GM10266 (cell line): ENCODE data around the gene MSL1.

Source experiments
- DNase-seq: peaks from one replicate; pipeline ENCODE4 v3.0.0; 2012; ENCODE audit errors: extremely low spot score
- TF ChIP-seq, protein P1 (sequence below): IDR thresholded peaks from 2 replicates; pipeline ENCODE4 v1.5.1; 2012; ENCODE audit warnings: mild to moderate bottlenecking, low read depth; ENCODE audit not compliant: control insufficient read depth, insufficient read depth; ENCODE audit errors: missing control alignments

Gene MSL1

DNA sequence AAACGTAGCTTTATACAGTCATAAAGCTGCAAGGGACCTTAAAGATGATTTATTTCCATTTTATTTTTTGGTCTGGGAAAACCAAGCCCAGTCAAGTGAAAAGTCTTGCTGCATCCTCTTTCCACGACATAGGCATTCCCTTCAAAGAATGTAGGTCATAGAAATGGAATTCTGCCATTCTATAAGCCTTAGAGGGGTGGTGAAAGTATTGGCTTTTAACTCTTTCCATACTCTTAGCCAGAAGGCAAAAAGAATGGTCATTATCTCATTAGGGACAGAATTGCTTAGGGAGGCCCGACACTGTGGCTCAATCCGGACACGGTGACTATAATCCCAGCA, 7.9 kb upstream of the MSL1 start:
- no peak for DNase-seq
- TF ChIP-seq, protein P1, sequence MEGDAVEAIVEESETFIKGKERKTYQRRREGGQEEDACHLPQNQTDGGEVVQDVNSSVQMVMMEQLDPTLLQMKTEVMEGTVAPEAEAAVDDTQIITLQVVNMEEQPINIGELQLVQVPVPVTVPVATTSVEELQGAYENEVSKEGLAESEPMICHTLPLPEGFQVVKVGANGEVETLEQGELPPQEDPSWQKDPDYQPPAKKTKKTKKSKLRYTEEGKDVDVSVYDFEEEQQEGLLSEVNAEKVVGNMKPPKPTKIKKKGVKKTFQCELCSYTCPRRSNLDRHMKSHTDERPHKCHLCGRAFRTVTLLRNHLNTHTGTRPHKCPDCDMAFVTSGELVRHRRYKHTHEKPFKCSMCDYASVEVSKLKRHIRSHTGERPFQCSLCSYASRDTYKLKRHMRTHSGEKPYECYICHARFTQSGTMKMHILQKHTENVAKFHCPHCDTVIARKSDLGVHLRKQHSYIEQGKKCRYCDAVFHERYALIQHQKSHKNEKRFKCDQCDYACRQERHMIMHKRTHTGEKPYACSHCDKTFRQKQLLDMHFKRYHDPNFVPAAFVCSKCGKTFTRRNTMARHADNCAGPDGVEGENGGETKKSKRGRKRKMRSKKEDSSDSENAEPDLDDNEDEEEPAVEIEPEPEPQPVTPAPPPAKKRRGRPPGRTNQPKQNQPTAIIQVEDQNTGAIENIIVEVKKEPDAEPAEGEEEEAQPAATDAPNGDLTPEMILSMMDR, result no peak

DNA sequence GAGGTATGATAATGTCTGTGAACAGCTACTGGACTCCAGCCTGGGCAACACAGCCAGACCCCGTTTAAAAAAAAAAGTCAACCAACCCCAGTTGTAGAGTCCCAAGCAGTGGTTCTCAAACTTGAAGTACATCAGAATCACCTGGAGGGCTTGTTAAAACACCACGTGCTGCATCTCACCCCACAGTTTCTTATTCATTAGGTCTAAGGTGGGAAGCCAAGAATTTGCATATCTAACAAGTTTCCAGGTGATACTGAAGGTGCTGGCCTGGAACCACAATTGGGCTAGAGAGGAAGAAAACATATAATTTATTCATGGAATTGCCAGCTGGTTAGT, 6.7 kb upstream of the MSL1 start:
- TF ChIP-seq, protein P1, result no peak
- no peak for DNase-seq

DNA sequence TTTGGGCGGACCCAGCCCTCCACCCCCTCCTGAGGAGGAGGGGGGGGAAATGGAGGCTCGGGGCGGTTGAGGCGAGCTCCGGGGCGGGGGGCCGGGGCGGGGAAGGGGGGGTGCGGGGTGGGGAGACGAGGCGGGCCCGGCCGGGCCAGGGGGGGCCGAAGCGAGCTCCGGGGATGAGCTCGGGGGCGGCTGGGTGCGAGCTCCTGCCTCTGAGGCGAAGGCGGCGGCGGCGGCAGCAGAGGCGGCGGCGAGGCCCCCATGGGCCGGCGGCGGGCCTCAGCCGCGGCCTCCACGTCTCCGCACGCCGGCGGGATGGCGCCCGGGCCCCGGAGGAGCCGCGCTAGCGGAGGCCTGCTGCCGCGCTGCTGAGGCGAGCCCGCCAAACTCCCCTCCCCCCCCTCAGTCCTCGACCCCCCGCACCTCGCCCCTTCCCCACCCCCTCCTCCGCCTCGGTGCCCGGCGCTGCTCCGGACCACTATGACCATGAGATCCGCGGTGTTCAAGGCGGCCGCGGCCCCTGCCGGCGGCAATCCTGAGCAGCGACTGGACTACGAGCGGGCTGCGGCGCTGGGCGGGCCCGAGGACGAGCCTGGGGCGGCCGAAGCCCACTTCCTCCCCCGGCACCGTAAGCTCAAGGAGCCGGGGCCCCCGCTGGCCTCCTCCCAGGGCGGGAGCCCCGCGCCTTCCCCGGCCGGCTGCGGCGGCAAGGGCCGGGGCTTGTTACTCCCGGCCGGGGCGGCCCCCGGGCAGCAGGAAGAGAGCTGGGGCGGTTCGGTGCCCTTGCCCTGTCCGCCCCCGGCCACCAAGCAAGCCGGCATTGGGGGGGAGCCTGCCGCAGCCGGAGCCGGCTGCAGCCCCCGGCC, 596 bp downstream of the MSL1 start:
- TF ChIP-seq, protein P1, result peak; percentile 20
- DNase-seq, result peak; percentile 69

DNA sequence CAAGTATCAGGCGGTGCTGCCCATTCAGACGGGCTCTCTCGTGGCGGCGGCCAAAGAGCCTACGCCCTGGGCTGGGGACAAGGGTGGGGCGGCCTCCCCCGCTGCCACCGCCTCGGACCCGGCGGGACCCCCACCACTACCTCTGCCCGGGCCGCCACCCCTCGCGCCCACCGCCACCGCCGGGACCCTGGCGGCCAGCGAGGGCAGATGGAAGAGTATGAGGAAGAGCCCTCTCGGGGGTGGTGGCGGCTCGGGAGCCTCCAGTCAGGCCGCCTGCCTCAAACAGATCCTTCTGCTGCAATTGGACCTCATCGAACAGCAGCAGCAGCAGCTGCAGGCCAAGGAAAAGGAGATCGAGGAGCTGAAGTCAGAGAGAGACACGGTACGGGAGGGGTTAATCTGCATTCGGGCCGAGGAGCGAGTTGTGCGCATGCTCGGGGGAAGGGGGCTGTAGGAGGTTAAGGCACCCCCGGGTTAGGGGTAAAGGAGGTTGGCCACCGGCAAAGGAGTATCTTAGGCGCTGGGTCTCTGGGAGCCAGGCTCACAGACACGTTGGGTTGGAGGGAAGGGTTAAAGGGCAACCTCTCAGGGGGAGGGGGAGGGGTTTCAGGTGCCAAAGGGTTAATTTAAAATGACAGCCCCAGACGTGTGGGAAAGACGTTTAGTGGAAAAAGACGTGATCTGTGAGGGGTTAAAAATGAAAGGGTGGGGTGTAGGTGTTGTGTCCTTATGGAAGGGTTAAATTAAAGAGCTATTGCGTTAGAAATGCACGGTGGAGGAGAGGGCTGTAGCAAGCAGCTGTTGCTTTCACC, 1.4 kb downstream of the MSL1 start:
- DNase-seq, result peak; percentile 73

DNA sequence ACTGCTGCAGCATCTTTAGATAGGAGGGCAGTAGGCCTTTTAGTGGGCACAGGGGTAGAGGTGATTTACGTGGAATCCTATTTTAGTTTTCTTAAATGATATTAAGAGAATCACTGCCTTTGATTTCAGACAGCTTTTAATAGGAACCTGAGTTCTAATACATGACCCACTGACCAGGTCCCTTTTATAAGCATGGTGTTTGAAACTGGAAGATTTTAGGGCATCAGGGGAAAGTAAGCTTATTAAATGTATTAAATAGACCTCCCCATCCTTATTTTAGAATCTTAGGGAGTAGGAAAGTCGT, 2.0 kb downstream of the MSL1 start:
- DNase-seq, result no peak

More for the DNA sequence above, 1.4 kb downstream of the MSL1 start:
- TF ChIP-seq, protein P1, result no peak

GRCh38 chr17:40124279-40125141, 2.7 kb downstream of the MSL1 start:
- DNase-seq, result no peak
- TF ChIP-seq, protein P1, result no peak

More for the DNA sequence above, 2.0 kb downstream of the MSL1 start:
- TF ChIP-seq, protein P1, result no peak
